ENCODE data around the gene POLR2F.

The POLR2F gene

DNA sequence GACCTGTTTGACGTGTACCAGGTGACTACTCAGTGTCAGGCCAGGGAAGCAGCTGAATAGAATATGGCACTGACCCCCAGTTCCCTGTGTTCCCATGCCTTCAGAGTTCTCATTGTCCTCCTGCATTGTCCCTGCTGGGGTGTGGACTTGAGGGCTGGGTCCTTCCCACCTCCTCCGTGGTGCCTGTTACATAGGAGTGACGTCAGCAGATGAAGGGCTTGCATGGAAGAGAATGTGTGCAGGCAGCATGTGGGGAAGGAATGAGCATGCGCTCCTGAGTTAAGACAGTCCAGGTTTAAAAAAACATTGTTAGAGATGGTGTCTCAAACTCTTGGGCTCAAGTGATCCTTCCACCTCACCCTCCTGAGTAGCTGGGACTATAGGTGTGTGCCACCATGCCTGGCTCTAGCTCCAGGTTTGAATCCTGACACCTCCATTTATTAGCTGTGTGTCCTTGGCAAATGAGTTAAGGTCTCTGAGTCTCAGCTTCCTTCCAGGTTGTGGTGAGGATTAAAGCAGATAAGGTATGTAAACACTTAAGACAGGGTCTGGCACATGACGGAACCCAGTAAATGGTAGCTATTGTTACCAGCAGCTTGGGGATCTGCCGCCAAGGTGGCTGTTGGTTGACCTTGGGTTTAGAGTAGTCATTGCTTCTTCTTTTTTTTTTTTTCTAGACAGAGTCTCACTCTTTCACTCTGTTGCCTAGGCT lies 38.4 kb downstream of the POLR2F start:
- Histone ChIP-seq H3K4me1 (ENCODE audit: control insufficient read depth, insufficient read depth, low read length) (peaks cover 7% of the 10 kb centered on the region), H3K36me3 (ENCODE audit: control insufficient read depth, insufficient read depth, low read length) (no peaks in the 10 kb centered on the region), H3K27me3 (ENCODE audit: control insufficient read depth, insufficient read depth, low read length, poor library complexity, severe bottlenecking) (no peaks in the 10 kb centered on the region), H3K9me3 (ENCODE audit: control insufficient read depth, low read length) (no peaks in the 10 kb centered on the region), H3K27ac (ENCODE audit: insufficient read depth, low read depth, low read length, poor library complexity, severe bottlenecking) (no peak overlapping the region), H3K4me3 (ENCODE audit: insufficient read depth, low read depth, low read length) (no peak overlapping the region)
- 85 to 86% methylated on average over 6 of the region's 6 CpGs for WGBS, 2 experiments

- Histone ChIP-seq H3K9me3 (ENCODE audit: control insufficient read depth, low read length) (no peaks in the 10 kb centered on the region), H3K4me3 (ENCODE audit: insufficient read depth, low read depth, low read length) (no peak overlapping the region), H3K36me3 (ENCODE audit: control insufficient read depth, insufficient read depth, low read length) (no peaks in the 10 kb centered on the region), H3K27ac (ENCODE audit: insufficient read depth, low read depth, low read length, poor library complexity, severe bottlenecking) (no peak overlapping the region), H3K4me1 (ENCODE audit: control insufficient read depth, insufficient read depth, low read length) (peaks cover 26% of the 10 kb centered on the region), H3K27me3 (ENCODE audit: control insufficient read depth, insufficient read depth, low read length, poor library complexity, severe bottlenecking) (no peaks in the 10 kb centered on the region)
- 89 to 91% methylated on average over 6 of the region's 6 CpGs for WGBS, 2 experiments
Measured at GRCh38 chr22:37994049-37994448, 40.5 kb downstream of the POLR2F start.

- H3K4me1 ChIP-seq (ENCODE audit: control insufficient read depth, insufficient read depth, low read length) = peaks cover 28% of the 10 kb centered on the region
- H3K9me3 ChIP-seq (ENCODE audit: control insufficient read depth, low read length) = no peaks in the 10 kb centered on the region
- H3K27me3 ChIP-seq (ENCODE audit: control insufficient read depth, insufficient read depth, low read length, poor library complexity, severe bottlenecking) = no peaks in the 10 kb centered on the region
- H3K36me3 ChIP-seq (ENCODE audit: control insufficient read depth, insufficient read depth, low read length) = no peaks in the 10 kb centered on the region
- no peak overlapping the region for H3K27ac ChIP-seq (ENCODE audit: insufficient read depth, low read depth, low read length, poor library complexity, severe bottlenecking)
- H3K4me3 ChIP-seq (ENCODE audit: insufficient read depth, low read depth, low read length) = no peak overlapping the region
- 88 to 89% methylated on average over 6 of the region's 6 CpGs for WGBS, 2 experiments
Measured at GRCh38 chr22:37994982-37995381, 41.5 kb downstream of the POLR2F start.

- Histone ChIP-seq H3K9me3 (ENCODE audit: control insufficient read depth, low read length) (no peaks in the 10 kb centered on the region), H3K36me3 (ENCODE audit: control insufficient read depth, insufficient read depth, low read length) (no peaks in the 10 kb centered on the region), H3K27ac (ENCODE audit: insufficient read depth, low read depth, low read length, poor library complexity, severe bottlenecking) (no peak overlapping the region), H3K4me3 (ENCODE audit: insufficient read depth, low read depth, low read length) (no peak overlapping the region), H3K27me3 (ENCODE audit: control insufficient read depth, insufficient read depth, low read length, poor library complexity, severe bottlenecking) (no peaks in the 10 kb centered on the region), H3K4me1 (ENCODE audit: control insufficient read depth, insufficient read depth, low read length) (peaks cover 28% of the 10 kb centered on the region)
- WGBS, 2 experiments = 83 to 88% methylated on average over 3 of the region's 4 CpGs
Measured at GRCh38 chr22:37995460-37995859, 42.0 kb downstream of the POLR2F start.

DNA sequence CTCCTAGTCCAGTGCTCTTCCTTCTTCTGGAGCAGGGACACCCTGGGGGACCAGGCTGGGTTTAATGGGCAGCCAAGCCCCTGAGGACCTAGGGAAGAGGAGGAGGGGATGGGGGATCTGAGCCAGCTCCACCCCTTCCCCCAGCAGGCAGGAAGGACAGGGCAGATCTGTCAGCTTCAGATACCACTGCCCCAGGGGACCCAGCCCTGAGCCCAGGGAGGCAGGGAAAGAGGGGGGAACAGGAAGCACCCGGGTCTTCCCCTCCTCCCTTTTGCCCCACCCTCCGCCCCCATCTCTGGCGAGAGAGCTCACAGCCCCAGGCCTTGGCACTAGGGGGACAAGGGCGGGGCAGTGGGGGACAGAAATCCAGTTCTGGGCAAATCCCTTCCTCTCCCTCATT lies 42.6 kb downstream of the POLR2F start:
- H3K27me3 ChIP-seq (ENCODE audit: control insufficient read depth, insufficient read depth, low read length, poor library complexity, severe bottlenecking) = no peaks in the 10 kb centered on the region

GRCh38 chr22:37996515-37997246 lies 43.2 kb downstream of the POLR2F start:
- Histone ChIP-seq H3K4me3 (ENCODE audit: insufficient read depth, low read depth, low read length) (no peak overlapping the region), H3K36me3 (ENCODE audit: control insufficient read depth, insufficient read depth, low read length) (no peaks in the 10 kb centered on the region), H3K9me3 (ENCODE audit: control insufficient read depth, low read length) (no peaks in the 10 kb centered on the region), H3K27ac (ENCODE audit: insufficient read depth, low read depth, low read length, poor library complexity, severe bottlenecking) (no peak overlapping the region), H3K27me3 (ENCODE audit: control insufficient read depth, insufficient read depth, low read length, poor library complexity, severe bottlenecking) (no peaks in the 10 kb centered on the region), H3K4me1 (ENCODE audit: control insufficient read depth, insufficient read depth, low read length) (peaks cover 28% of the 10 kb centered on the region)
- 83 to 88% methylated on average over 8 of the region's 8 CpGs for WGBS, 2 experiments

More for the DNA sequence above, 42.6 kb downstream of the POLR2F start:
- Histone ChIP-seq H3K9me3 (ENCODE audit: control insufficient read depth, low read length) (no peaks in the 10 kb centered on the region), H3K4me3 (ENCODE audit: insufficient read depth, low read depth, low read length) (no peak overlapping the region), H3K36me3 (ENCODE audit: control insufficient read depth, insufficient read depth, low read length) (no peaks in the 10 kb centered on the region), H3K27ac (ENCODE audit: insufficient read depth, low read depth, low read length, poor library complexity, severe bottlenecking) (no peak overlapping the region), H3K4me1 (ENCODE audit: control insufficient read depth, insufficient read depth, low read length) (peaks cover 28% of the 10 kb centered on the region)
- WGBS, 2 experiments = 60 to 65% methylated on average over 4 of the region's 4 CpGs

DNA sequence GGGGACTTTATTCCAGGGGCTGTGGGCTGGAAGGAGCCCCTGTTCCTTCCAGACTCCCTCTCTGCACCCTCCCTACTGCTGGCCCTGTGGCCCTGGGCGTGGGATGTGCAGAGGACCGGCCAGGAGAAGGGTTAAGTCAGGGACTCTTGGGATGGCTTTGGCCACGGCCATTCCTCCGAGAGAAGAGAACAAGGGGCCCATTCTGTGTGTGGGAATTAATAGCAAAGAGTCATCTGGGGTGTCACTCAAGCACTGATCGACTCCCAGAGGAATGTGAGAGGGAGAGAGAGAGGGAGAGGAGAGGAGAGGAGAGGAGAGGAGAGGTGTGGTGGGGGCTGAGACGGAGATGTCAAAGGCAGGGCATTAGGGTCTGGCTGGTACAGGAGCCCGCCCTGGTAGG lies 45.0 kb downstream of the POLR2F start:
- peaks cover 28% of the 10 kb centered on the region for H3K4me1 ChIP-seq (ENCODE audit: control insufficient read depth, insufficient read depth, low read length)
- H3K27me3 ChIP-seq (ENCODE audit: control insufficient read depth, insufficient read depth, low read length, poor library complexity, severe bottlenecking) = no peaks in the 10 kb centered on the region
- H3K27ac ChIP-seq (ENCODE audit: insufficient read depth, low read depth, low read length, poor library complexity, severe bottlenecking) = no peak overlapping the region
- 82 to 85% methylated on average over 7 of the region's 7 CpGs for WGBS, 2 experiments
- H3K36me3 ChIP-seq (ENCODE audit: control insufficient read depth, insufficient read depth, low read length) = no peaks in the 10 kb centered on the region
- H3K4me3 ChIP-seq (ENCODE audit: insufficient read depth, low read depth, low read length) = no peak overlapping the region
- no peaks in the 10 kb centered on the region for H3K9me3 ChIP-seq (ENCODE audit: control insufficient read depth, low read length)

DNA sequence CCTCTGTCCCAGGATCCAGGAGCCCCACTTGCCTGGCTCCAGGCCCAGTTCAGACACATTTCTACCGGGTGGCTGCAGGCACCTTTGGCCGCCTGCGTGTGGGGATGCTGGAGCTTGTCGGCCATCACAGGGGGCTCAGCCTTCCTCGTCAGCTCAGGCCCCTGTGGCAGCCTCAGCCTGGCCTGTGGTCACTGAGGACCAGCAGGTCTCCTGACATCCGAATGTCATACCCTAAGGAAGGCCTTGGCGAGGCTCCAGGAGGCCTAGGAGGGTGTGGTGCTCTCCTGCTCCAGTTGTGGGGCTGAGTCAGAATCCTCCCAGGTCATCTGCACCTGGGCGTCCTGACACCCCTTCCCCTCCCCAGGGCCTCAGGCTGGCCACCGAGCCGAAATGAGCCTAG lies 45.7 kb downstream of the POLR2F start:
- no peak overlapping the region for H3K4me3 ChIP-seq (ENCODE audit: insufficient read depth, low read depth, low read length)
- no peaks in the 10 kb centered on the region for H3K36me3 ChIP-seq (ENCODE audit: control insufficient read depth, insufficient read depth, low read length)
- WGBS, 2 experiments = 91% methylated on average over 10 of the region's 10 CpGs
- H3K4me1 ChIP-seq (ENCODE audit: control insufficient read depth, insufficient read depth, low read length) = peaks cover 28% of the 10 kb centered on the region
- no peak overlapping the region for H3K27ac ChIP-seq (ENCODE audit: insufficient read depth, low read depth, low read length, poor library complexity, severe bottlenecking)
- no peaks in the 10 kb centered on the region for H3K9me3 ChIP-seq (ENCODE audit: control insufficient read depth, low read length)
- H3K27me3 ChIP-seq (ENCODE audit: control insufficient read depth, insufficient read depth, low read length, poor library complexity, severe bottlenecking) = no peaks in the 10 kb centered on the region

- WGBS, 2 experiments = 83% methylated on average over 16 of the region's 16 CpGs
Measured at GRCh38 chr22:37999640-38000272, 46.3 kb downstream of the POLR2F start.

DNA sequence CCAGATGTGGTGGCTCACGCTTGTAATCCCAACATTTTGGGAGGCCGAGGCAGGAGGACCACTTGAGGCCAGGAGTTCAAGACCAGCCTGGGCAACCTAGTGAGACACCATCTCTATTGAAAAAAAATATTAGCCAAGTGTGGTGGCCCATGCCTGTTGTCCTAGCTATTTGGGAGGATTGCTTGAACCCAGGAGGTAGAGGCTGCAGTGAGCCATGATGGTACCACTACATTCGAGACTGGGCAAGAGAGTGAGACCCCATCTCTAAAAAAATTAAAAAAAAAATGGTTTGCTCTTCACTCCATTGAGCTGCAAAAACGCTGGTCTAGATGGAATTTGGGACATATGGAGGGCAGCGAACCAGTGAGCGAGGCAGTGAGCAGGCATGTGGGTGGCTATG lies 52.4 kb downstream of the POLR2F start:
- H3K4me3 ChIP-seq (ENCODE audit: insufficient read depth, low read depth, low read length) = no peak overlapping the region
- no peaks in the 10 kb centered on the region for H3K27me3 ChIP-seq (ENCODE audit: control insufficient read depth, insufficient read depth, low read length, poor library complexity, severe bottlenecking)
- WGBS, 2 experiments = 92 to 94% methylated on average over 6 of the region's 6 CpGs

More at GRCh38 chr22:37999640-38000272, 46.3 kb downstream of the POLR2F start:
- no peak overlapping the region for H3K4me3 ChIP-seq (ENCODE audit: insufficient read depth, low read depth, low read length)
- H3K27me3 ChIP-seq (ENCODE audit: control insufficient read depth, insufficient read depth, low read length, poor library complexity, severe bottlenecking) = no peaks in the 10 kb centered on the region
- no peak overlapping the region for H3K27ac ChIP-seq (ENCODE audit: insufficient read depth, low read depth, low read length, poor library complexity, severe bottlenecking)
- no peaks in the 10 kb centered on the region for H3K9me3 ChIP-seq (ENCODE audit: control insufficient read depth, low read length)
- H3K36me3 ChIP-seq (ENCODE audit: control insufficient read depth, insufficient read depth, low read length) = no peaks in the 10 kb centered on the region
- peaks cover 28% of the 10 kb centered on the region for H3K4me1 ChIP-seq (ENCODE audit: control insufficient read depth, insufficient read depth, low read length)

More for the DNA sequence above, 52.4 kb downstream of the POLR2F start:
- Histone ChIP-seq H3K9me3 (ENCODE audit: control insufficient read depth, low read length) (no peaks in the 10 kb centered on the region), H3K4me1 (ENCODE audit: control insufficient read depth, insufficient read depth, low read length) (peaks cover 7% of the 10 kb centered on the region), H3K27ac (ENCODE audit: insufficient read depth, low read depth, low read length, poor library complexity, severe bottlenecking) (no peak overlapping the region), H3K36me3 (ENCODE audit: control insufficient read depth, insufficient read depth, low read length) (no peaks in the 10 kb centered on the region)
